Measurements from ENCODE around the gene TM4SF1. TPM values are rescaled to one million over a fixed set of nuclear protein-coding genes. Genes with fewer than 3 reads are reported as not detected.

Gene TM4SF1
- total RNA-seq, 2 donors from 2014 or later: 106 to 219 TPM

DNA sequence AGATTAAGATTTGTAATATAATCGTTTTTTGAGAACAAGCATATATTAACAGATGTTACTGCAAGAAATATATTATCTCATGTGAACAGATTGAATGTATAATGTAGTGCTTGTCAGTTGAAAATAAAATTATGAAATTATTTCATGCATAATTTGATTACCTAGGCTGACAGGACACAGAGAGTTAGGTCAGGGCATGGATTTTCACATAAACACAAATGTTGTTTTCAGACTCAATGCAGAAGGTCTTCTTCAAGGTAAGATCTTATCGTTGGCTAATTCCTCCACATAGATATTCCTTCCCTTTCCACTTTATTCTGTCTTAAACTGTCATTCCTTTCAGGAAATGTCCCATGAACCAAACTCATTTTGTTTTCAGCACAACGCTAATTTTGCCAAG is 20.1 kb upstream of the TM4SF1 start:
- DNase-seq (ENCODE audit: low spot score): no peak
- intact Hi-C loops (cut with DNase I): loop anchor here in 1 of 2 donors (5.0 kb wide), 1 partner anchor 85 kb away; no protein-coding TSS in a partner anchor

- intact Hi-C loops (cut with DNase I): loop anchor here in 1 of 2 donors (5.0 kb wide), 1 partner anchor 86 kb away; no protein-coding TSS in a partner anchor
- DNase-seq (ENCODE audit: low spot score): no peak
These were observed 19.0 kb upstream of the TM4SF1 start for GRCh38 chr3:149396476-149396875.

- intact Hi-C loops (cut with DNase I): loop anchor here in 1 of 2 donors (5.0 kb wide), 1 partner anchor 87 kb away; no protein-coding TSS in a partner anchor
- DNase-seq (ENCODE audit: low spot score): no peak
These were observed 17.9 kb upstream of the TM4SF1 start for GRCh38 chr3:149395107-149396089.

DNA sequence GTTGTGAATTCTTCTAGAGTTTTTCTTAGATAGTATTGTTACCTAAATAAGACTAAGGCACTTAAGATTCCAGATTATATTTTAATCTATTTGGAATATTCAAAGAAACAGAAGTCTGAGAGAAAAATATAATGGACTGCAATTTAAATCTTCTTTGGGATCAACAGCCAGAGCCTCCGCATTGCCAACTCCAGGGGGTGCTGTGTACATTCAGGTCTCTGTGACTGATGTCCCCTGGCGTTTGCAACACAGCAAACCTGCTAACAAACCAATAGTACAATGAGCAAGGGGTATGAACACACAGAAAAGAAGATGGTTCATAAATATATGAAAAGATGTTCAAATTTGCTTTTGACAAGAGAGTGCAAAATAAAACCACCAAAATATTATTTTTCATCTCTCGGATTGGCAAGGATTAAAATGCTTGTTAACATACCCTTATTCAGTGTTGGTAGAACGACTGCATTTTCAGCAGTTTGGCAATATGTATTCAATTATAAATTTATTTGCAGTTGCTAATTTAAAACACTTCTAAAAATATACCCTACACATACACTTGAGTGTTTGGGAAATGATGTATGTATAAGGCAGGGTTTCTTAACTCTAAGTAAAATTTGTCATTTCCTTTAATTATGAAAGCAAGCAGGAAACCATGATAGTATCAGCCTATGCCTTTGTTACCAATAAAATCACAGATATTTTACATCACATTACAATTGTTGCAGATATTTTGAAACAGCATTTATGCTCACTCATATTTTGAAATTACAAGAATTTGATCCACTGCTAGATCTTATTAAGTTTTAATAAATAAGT is 16.1 kb upstream of the TM4SF1 start:
- peak; percentile 85 for DNase-seq (ENCODE audit: low spot score)
- intact Hi-C loops (cut with DNase I): loop anchor here in 1 of 2 donors (5.0 kb wide), 1 partner anchor 89 kb away; no protein-coding TSS in a partner anchor

DNA sequence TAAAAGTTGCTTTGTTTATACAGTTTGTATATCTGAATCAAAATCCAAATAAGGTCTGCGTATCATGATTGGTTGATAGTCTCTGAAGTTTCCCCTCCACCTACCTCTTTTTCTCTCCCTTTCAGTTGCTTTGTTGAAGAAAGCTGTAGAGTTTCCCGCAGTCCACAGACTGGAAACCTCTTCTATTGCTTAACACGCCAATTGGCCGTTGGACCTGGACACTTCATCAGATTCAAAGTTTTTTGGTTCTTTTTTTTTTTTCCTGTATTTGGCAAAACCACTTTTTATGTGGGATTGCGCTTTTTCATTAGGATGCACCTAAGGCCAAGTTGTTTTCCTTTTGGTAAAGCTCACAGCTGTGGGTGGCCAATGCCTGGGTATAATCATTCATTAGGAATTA is 14.5 kb upstream of the TM4SF1 start:
- intact Hi-C loops (cut with DNase I): loop anchor here in 1 of 2 donors (5.0 kb wide), 1 partner anchor 90 kb away; no protein-coding TSS in a partner anchor

DNA sequence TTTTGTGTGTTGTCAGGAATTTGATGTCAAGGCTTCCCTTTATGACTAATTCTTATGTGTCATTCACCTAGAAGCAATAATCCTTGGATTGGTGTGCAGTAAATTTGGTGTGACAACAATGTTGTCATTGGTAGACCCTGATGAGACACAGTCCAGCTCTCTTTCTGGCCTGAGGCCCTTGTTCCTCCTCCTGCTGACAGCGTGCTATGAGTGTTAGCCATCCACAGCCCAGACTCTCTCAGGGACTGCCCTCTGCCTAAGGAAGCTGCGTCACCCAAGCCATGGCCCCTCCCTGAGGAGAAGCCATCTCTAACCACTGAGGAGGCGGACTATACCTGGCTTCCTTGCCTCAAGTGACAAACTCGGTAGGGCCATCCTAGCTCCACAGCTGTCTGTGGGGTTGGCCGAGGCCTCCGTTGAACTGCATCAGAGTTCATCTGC is 13.3 kb upstream of the TM4SF1 start:
- no peak for DNase-seq (ENCODE audit: low spot score)
- intact Hi-C loops (cut with DNase I): loop anchor here in 1 of 2 donors (5.0 kb wide), 1 partner anchor 92 kb away; no protein-coding TSS in a partner anchor

More for the DNA sequence above, 14.5 kb upstream of the TM4SF1 start:
- DNase-seq (ENCODE audit: low spot score): no peak

DNA sequence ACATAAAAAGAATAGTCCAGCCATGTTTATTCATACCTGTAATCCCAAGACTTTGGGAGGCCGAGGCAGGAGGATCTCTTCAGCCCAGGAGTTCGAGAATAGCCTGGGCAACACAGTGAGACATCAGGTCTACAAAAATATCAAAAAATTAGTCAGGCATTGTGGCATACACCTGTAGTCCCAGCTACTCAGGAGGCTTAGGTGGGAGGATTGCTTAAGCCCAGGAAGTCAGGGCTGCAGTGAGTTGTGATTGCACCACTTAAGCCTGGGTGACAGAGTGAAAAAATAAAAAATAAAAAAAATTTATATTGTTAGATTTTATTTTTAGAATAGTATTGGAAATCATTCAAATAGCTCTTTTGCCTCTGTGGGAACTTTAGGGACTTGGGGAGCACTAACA is 12.8 kb upstream of the TM4SF1 start:
- intact Hi-C loops (cut with DNase I): loop anchor here in 1 of 2 donors (5.0 kb wide), 1 partner anchor 92 kb away; no protein-coding TSS in a partner anchor
- no peak for DNase-seq (ENCODE audit: low spot score)

- intact Hi-C loops (cut with DNase I): no loop called here
- DNase-seq (ENCODE audit: low spot score): no peak
These were observed 11.3 kb upstream of the TM4SF1 start for GRCh38 chr3:149388531-149389417.

DNA sequence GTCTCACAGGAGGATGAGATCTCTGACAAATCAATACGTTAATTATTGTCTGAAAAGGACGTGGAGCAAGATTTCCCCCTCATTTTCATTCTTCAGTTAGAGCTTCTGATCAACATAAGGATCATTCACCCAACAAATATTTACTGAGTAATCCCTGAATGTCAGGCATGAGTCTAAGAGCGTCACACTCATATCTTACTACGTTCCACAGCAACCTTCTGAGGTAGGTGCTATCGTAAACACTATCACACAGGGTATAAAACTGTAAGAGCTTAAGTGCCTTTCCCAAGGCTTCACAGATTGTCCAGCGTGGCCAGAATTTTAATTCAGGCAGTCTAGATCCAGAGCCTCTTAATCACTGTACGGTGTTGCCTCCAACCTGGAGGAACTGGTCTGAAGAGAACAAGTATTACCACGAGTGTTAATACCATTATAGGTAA is 10.6 kb upstream of the TM4SF1 start:
- DNase-seq (ENCODE audit: low spot score): no peak
- intact Hi-C loops (cut with DNase I): no loop called here

DNA sequence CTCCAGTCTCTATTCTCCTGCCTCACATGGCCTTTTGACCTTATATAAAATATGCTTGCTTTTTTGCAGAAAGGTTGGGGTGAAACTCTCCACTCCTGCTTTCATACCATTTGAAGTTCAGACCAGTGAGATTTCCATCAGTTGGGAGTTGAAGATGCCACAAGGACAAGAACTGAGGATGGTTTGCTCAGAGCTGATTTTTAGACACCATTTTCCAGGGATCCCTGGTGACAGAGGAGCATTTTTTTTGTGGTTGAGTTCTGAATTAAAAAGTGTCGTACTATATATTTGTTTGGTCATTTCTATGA is 8.8 kb upstream of the TM4SF1 start:
- intact Hi-C loops (cut with DNase I): no loop called here
- DNase-seq (ENCODE audit: low spot score): no peak

- DNase-seq (ENCODE audit: low spot score): no peak
- intact Hi-C loops (cut with DNase I): no loop called here
These were observed 8.3 kb upstream of the TM4SF1 start for GRCh38 chr3:149385617-149386298.

DNA sequence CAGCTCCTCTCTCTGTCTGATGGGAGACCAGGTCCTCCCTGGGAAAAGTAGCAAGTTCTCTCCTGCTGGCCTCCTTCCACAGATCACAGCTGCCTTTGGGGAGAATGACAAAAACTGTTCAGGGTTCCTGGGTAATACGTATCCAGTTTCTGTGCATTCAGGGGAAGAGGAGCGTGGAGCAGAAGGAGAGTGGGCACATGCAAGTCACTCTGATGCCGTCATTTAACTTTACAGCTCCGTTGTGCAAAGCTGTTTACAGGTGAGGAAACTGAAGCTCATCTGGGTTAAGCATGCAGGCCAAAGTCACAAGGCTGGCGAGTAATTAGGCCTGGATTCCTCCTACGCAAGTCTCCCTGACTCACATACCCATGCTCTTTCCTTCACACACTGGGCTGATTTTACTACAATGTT is 7.5 kb upstream of the TM4SF1 start:
- intact Hi-C loops (cut with DNase I): no loop called here
- no peak for DNase-seq (ENCODE audit: low spot score)

DNA sequence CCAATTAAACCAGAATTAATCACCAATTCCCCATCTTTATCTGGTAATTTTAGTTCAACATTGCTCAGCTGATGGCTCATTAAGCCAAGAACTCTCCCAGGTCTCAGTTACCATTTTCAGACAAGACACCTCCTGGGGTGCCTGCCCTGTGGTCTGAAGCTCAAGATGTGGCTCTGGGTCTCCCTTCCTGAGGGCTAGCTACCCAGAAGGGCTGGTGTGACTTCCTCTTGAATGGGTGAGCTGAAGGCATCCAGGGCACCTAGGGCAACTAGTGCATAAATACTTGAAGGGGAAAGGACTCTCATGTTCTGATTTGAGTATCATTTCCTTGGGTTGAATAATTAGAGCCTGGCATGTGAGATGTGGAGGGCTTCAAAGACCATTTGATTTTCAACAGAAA is 6.7 kb upstream of the TM4SF1 start:
- intact Hi-C loops (cut with DNase I): no loop called here
- DNase-seq (ENCODE audit: low spot score): no peak

- DNase-seq (ENCODE audit: low spot score): no peak
- intact Hi-C loops (cut with DNase I): no loop called here
These were observed 6.3 kb upstream of the TM4SF1 start for GRCh38 chr3:149383703-149384102.

DNA sequence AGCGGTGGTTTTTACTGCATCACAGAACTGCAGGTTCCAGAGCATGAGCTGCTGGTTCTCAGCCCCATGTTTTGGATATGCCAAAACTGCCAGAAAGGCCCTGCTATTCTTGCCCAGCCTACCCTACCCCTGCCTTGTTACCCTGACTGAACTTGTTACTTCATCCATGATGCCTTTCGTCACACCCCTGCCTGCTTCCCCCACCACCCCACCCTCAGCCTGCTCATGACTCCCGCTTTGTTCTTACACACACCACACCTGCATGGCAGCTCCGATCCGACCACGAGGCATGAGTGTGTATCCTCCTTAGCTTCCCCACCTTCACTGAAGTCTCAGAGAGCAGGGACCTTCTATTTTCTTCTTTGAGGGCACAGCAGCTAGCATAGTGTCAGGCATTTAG is 5.1 kb upstream of the TM4SF1 start:
- DNase-seq (ENCODE audit: low spot score): no peak
- intact Hi-C loops (cut with DNase I): no loop called here

DNA sequence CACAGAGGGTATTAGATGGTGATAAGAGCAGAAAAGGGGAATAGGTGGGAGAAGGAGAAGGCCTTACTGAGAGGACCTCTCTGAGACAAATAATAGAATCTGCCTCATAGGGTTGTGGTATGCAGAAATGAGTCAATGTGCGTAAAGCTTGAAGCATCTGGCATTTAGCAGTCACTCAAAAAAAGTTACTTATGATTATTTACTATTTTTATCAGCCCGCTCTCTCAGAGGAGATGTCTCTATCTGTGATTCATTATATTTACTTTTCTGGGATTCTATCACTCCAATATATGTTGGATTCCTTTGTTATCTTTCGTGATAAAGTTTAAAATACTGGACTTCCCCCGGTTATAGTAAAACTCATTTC is 4.6 kb upstream of the TM4SF1 start:
- intact Hi-C loops (cut with DNase I): no loop called here
- DNase-seq (ENCODE audit: low spot score): no peak

DNA sequence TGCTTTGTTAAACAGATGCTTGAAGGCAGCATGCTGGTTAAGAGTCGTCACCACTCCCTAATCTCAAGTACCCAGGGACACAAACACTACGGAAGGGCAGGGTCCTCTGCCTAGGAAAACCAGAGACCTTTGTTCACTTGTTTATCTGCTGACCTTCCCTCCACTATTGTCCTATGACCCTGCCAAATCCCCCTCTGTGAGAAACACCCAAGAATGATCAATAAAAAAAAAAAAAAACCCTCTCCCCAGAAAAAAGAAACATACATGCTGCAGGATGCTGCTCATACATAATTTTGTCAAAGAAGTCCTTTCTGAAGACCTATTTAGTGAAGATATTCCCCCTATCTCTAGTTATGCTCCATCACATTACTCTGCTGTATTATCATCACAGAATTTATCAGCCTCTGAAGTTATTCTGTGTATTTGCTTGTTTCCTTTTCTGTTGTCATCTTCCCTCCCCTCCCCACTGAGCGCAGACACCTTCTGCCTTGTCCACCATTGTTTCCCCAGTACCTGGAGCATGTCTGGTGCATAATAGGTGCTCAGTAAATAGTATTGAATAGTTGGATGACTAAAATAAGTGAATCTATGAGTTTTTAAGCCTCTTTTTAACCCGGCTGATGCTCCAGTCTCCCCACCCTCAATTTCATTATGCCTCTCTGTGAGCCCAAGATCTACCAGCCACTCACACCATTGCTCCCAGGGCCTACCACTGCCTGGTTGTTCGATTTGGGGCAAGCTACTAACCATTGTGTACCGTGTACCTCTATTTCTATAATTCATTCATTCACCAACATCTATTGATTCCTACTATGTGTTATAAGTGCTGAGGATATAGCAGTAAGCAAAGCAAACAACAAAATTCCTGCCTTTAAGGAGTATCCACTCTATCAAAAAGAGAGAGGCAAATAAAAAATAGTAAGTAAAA is 4.0 kb upstream of the TM4SF1 start:
- no peak for DNase-seq (ENCODE audit: low spot score)
- intact Hi-C loops (cut with DNase I): no loop called here
